Skin epidermis (tissue), 12 donors: ENCODE results near the gene SSR3.
"Not testable (repeated sequence)": the region's sequence is repeated elsewhere in the genome, so short reads cannot be mapped to it uniquely, and the experiment has no call there.

Experiments used
- H3K27ac ChIP-seq, 21 experiments: fragments of 200-600 bp; sonication (generic) in 11 of 21; one replicate each; pipeline ENCODE4 v1.5.0; 2020; ENCODE audit warnings: mild to moderate bottlenecking in 3 of 21, inconsistent platforms in 2 of 21, moderate library complexity in 2 of 21
- H3K4me3 ChIP-seq, 7 experiments: fragments of 200-600 bp; sonication (generic) in 2 of 7; one replicate each; pipeline ENCODE4 v1.5.0; 2020; ENCODE audit warnings: inconsistent platforms in 2 of 7, mild to moderate bottlenecking in 2 of 7, moderate library complexity in 1 of 7

Gene SSR3

DNA sequence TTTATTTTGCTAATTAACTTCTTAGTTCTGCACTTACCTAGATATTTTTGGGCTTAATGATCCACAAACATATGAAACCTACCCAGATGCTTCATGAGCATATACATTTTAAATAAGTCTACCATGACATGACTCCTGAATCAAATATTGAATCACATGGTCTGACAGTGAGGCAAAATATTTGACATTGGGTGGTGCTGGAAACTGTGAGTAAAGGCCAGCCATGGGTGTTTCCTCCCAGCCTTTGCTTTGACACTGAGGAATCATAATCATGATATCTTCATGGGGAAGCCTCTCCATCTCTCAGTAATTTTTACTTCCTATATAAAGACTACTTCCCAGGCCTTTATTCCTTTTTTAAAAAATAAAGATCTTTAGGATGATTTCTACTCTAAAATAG, 22.8 kb upstream of the SSR3 start:
- H3K27ac ChIP-seq: no peak overlapping the region
- H3K4me3 ChIP-seq: no peak overlapping the region

DNA sequence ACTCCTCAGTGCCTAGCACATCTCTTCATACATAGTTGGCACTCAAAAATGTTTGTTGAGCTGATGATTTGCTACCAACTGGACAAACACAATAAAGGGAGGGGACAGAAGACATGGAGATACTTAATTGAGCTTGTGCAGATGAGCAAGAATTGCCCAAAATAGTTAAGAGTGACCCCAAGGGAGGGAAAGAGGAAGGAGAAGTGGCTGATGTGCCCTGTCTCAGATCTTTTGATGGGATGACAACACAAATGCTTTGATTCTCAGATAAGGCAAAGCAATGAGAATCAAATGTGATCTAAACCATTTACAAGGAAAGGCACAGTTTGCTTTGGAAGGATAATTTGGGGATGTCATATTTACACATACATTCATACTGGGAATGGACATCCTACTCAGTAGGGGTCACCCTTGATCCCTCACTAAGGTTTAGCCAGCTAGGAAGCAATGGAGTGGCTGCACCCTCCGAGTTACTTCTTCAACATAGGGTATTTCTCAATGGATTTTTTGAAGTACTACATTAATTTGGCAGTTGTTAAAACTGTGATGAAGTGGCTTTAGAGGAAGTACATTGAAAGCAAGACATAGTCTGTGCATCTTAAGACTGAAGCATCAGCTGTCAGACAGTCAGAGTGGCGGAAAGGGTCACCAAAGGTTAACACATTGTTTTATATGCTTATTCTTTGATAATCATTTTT, 21.9 kb upstream of the SSR3 start:
- Histone ChIP-seq H3K4me3 (no peak overlapping the region), H3K27ac (no peak overlapping the region)

DNA sequence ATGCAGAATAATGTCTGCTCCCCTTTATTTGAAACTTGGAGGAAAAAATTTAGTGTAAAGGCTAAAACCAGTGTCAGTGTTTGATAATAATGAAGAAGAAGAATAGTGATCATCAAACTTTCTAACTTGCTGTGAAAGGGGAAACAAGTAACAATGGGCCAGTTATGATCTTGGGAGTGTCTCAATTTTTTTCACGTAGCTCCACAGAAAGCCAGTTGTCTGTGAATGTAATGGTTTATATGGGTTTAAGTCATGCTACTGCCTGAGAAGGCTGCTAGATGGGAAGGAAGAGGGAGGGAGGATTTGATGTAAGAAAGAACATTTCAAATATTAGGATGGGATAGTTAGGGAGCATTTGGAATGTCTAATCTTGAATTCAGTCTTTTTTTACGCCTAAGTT, 21.1 kb upstream of the SSR3 start:
- no peak overlapping the region for H3K27ac ChIP-seq

DNA sequence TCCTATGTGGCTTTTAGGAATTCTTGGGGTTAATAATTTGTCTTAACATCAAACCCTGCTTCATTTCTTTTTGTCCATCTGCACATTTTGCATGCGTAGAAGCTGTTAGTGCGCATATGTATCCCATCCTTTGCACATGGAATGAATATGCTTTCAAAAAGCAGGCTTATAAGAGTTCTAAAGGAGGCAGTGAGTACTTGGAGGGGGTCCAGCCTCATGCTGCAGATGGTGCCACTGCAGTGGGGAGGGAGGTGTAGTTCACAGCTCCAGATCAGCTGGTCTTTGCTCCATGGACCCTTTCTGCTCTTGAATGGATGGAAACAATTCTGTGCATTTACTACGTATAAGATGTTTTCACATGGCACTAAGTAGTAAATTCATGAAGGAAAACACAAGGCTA, 20.7 kb upstream of the SSR3 start:
- Histone ChIP-seq H3K4me3 (no peak overlapping the region), H3K27ac (no peak overlapping the region)

More for the DNA sequence above, 21.1 kb upstream of the SSR3 start:
- no peak overlapping the region for H3K4me3 ChIP-seq

DNA sequence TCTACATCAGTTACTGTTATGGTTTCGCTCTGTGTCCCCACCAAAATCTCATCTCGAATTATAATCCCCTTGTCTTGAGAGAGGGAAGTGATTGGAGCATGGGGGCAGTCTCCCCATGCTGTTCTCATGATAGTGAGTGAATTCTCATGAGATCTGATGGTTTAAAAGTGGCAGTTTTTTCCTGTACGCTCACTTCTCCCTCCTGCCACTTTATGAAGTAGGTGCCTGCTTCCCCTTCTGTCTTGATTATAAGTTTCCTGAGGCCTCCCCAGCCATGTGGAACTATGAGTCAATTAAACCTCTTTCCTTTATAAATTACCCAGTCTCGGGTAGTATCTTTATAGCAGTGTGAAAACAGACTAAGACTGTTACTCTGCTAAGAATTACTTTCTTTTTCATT, 15.0 kb upstream of the SSR3 start:
- H3K4me3 ChIP-seq, H3K27ac ChIP-seq: not testable (repeated sequence)

DNA sequence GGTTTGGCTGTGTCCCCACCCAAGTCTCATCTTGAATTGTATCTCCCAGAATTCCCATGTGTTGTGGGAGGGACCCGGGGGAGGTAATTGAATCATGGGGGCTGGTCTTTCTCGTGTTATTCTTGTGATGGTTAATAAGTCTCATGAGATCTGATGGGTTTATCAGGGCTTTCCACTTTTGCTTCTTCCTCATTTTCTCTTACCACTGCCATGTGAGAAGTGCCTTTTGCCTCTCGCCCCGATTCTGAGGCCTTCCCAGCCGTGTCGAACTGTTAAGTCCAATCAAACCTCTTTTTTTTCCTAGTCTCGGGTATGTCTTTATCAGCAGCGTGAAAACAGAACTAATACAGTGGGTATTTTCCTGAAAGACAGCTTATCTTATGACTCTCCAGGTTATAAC, 14.1 kb upstream of the SSR3 start:
- not testable (repeated sequence) for H3K4me3 ChIP-seq, H3K27ac ChIP-seq

DNA sequence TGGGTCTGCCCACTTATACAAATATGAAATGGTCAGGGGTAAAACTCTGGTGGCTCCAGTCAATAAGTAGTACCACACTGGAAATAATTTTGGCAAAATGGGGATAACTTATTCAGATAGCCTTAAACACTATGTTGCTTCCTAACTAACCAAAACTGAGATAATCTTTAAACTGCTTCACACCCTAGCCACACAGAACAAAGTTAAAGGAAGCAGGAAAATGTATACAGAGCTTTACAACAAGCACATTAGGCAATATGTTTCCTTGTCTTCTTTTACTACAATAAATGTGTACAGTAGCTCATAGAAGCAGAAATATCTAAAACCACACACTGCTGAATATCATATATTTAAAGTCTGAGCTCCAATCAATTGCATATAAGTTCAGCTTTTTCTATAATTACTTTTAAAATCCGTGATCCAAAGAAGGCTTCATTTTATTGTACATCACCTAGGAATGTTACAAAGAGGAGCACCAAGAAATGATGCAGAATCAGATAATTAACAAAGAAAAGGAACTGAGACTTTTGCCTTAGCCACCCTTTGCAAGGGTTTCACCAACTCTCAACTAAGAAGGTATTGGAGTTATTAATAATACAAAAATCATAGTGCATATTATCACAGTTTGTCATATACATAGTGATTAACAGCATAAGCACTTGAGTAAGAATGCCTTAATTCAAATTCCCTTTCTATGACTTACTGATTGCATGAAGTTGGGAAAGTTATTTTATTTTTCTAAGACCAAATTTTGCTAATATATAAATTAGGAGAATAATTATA, 9.2 kb upstream of the SSR3 start:
- H3K27ac ChIP-seq: no peak overlapping the region
- no peak overlapping the region for H3K4me3 ChIP-seq

DNA sequence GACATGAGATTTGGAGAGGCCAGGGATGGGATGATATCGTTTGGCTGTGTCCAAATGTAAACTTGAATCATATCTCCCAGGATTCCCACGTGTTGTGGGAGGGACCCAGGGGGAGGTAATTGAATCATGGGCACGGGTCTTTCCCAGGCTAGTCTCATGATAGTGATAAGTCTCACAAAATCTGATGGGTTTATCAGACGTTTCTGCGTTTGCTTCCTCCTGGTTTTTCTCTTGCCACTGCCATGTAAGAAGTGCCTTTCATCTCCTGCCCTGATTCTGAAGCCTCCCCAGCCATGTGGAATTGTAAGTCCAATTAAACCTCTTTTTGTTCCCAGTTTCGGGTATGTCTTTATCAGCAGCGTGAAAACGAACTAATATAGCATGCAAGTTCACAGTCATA, 7.6 kb upstream of the SSR3 start:
- not testable (repeated sequence) for H3K4me3 ChIP-seq, H3K27ac ChIP-seq

DNA sequence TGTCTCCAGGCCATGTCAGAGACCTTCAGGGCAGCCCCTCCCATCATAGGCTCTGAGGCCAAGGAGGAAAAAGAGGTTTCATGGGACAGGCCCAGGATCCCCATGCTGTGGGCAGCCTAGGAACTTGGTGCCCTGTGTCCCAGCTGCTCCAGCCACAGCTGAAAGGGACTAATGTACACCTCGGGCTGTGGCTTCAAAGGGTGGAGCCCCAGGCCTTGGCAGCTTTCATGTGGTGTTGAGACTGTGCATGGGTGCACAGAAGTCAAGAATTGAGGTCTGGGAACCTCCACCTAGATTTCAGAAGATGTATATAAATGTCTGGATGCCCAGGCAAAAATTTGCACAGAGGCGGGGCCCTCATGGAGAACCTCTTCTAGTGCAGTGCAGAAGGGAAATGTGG, 6.6 kb upstream of the SSR3 start:
- Histone ChIP-seq H3K27ac (no peak overlapping the region), H3K4me3 (no peak overlapping the region)

DNA sequence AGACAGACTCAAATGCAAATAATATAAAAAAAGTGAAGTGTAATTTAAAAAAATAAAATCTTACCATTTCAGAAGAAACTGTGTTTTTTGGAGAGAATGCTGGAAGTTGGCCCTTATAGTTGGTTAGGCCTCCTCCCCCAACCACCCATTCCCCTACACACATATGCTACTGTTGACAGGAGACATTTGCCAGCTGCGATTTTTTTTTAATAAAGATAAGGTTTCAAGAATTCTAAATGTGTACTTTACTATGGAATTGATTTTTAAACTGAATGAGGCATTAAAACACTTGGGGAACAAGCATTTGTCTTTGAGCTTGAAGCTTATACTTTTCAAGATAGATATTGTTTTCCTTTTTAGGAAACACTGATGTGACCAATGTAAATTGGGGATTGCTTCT, 4.4 kb upstream of the SSR3 start:
- no peak overlapping the region for H3K4me3 ChIP-seq
- no peak overlapping the region for H3K27ac ChIP-seq

DNA sequence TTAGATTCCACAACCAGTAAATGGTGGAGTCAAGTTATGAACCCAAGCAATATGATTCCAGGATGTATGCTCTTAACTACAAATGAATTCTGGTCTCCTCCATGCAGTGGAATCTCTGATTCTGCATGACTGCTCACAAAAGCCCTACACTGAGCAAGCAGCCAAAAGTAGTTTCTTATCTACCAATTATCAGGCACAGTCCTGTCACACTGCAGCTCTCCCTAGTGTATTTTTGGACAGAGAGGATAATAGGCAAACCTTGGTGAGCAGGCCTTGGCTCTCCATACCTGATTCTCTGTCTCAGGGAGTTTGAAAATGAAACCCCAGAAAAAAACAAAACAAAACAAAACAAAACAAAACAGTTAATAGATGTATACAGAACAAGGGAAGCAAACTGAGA, 3.5 kb upstream of the SSR3 start:
- Histone ChIP-seq H3K27ac (no peak overlapping the region), H3K4me3 (no peak overlapping the region)

DNA sequence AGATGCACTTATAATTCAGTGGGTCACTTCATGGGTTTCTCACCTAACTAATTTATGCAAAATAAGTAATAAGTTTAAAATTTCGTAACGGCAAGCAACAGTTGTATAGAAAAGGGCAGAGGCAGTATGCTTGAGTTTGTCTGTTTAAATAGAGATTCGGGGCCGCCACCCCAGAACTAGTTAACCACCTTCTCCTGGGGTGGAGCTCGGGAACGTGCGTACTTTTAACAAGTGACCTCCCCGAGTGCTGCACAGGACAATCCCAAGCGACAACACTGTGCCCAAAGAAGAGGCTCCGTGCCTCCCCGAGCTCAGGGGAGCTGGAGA, 439 bp downstream of the SSR3 start:
- peak overlapping the region; percentile 76 to 98 (median 81) for H3K4me3 ChIP-seq
- H3K27ac ChIP-seq: peak overlapping the region; percentile 58 to 96 (median 88)

DNA sequence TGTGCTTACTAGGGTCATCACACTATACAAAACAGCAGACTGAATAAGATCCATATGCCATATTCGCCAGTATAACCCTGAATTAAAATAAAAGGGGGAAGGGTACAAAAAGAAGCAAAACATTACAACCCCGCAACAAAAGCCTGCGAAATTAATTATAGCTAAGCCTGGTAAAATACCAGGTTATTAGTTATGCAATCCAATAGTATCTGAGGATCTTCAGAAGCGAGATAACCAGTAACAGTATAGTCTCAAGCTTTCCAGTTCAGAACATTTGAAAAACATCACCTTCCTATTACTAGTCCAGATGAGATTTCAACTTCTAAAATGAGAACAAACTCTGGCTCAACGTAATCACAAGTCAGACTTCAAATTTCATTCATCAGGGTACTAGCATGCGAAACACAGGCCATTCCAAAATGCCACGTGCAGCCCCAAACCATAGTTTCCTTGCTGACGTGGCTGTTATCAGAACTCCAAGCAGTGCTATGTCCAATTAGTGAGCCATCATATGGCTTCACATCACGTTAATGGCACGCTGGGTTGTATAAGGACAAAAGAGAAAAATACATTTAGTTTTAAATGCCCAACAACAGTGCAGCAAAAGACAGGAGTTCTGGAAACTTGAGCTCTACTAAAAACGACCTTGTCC, 1.1 kb downstream of the SSR3 start:
- Histone ChIP-seq H3K4me3 (peak overlapping the region; percentile 76 to 98 (median 81)), H3K27ac (peak overlapping the region in 18 of 21 experiments; percentile 72 to 96 (median 90))

DNA sequence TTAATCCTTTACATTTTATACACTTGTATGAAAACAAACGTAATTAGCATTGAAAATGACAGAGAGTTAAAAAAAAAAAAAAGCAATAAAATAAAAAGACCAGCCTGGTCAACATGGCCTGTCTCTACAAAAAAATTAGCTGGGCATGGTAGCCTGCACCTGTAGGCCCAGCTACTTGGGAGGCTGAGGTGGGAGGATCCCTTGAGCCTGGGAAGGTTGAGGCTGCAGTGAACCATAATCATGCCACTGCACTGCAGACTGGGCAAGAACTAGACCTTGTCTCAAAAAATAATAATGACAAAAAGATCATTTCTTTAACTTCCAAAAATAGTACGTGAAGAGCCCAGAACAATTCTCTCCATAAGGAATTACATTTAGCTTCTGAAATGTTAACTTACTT, 1.9 kb downstream of the SSR3 start:
- Histone ChIP-seq H3K4me3 (peak overlapping the region in 1 of 7 experiments; percentile 93), H3K27ac (peak overlapping the region in 1 of 21 experiments; percentile 20)

DNA sequence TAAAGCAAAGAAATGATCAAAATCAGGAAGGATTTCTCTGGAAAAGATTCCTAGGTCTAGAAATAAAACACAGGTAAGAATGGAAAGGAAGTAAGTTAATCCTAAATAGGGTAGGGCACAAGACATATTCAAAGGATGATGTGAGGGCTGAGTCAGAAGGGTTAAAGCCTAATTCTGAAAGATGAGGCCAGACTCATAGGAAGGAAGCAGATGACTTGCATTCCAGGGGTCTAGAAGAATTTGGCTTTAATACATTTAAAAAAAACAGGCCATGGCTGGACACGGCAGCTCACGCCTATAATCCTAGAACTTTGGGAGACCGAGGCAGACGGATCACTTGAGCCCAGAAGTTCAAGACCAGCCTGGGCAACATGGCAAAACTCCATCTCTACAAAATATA, 3.2 kb downstream of the SSR3 start:
- no peak overlapping the region for H3K4me3 ChIP-seq
- peak overlapping the region in 1 of 21 experiments; percentile 12 for H3K27ac ChIP-seq

DNA sequence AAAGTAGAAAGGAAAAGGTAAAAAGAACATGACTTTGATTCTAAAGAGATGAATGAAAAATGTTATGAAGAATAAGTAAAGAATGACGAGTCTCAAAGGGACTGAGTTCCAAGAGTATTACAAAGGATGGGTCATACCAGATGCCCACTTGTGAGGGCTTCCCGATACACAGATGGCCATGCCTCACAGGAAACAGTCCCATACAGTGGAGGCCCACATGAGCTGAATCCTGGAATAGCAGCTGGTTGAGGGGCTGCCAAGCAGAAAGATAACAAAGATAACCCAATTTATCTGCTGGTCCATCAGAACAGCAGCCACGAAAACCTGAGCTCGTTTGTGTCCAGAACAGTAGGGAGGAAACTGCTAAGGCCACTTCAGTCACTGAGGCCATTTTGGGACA, 3.7 kb downstream of the SSR3 start:
- no peak overlapping the region for H3K4me3 ChIP-seq
- peak overlapping the region in 1 of 21 experiments; percentile 12 for H3K27ac ChIP-seq

DNA sequence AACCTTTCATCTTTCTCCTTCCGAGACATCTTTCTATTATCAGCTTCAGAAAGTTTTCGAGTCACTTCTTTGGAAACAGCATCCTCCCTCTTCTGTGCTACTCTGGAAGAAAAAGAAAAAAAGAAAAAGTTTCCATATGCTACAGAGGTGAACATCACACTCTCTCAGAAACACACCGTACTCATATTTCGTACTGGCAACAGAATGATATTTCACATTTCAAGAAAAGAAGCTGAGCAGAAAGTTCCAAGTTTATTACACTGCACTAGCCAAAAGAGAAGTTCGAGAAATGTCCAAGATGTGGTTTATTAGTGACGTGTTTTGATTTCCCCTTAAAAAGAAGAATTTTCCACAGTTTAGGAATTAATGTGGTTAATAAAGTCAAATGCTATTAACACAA, 6.0 kb downstream of the SSR3 start:
- Histone ChIP-seq H3K27ac (peak overlapping the region in 2 of 21 experiments; percentile 31 to 50), H3K4me3 (no peak overlapping the region)

DNA sequence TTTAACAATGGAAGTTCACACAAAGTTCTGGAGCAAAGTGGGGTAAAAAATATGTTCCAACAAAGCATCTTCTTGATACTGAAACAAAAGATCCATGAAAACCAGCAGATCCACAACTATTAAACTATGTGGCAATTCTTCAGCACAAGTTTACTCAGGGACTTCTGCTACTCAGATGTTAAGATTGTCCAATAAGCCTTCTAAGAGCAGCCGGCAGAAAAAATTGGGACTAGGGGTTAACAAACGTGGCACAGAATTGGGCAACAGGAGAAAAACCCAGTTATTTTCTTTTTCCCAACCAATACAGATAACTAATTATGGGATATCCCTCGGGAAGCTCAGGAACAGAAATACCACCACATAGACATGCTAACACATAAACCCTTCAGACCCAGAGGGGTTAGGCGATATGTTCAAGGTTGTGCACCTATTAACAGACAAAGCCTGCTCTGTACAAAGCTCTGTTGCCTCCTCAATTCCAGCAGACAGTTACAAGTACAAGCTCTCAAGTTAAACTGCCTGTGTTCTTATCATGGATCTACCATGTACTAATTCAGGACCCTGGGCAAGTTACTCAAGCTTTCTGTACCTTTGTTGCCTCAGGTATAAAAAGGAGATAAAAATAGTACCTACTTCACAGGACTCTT, 6.8 kb downstream of the SSR3 start:
- no peak overlapping the region for H3K4me3 ChIP-seq
- peak overlapping the region in 4 of 21 experiments; percentile 1 to 50 (median 26) for H3K27ac ChIP-seq

DNA sequence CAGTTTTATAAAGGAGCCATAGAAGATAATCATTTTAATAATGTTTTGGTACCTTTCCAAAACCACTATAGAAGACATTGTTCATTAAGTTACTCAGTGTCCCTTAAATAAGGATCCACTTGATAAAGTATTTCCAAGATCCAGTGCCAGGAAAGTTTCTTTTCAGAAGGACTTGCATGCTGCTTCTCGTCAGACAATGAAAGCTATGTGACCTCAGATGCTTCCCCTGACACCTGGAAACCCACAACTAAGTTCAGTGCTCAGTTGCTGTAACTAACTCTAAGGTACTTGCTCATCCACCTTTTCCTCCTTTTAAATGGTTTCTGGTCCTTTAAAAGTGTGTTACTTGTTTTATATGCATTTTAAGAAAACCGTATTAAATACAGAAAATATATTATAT, 7.3 kb downstream of the SSR3 start:
- peak overlapping the region in 1 of 21 experiments; percentile 50 for H3K27ac ChIP-seq
- no peak overlapping the region for H3K4me3 ChIP-seq

DNA sequence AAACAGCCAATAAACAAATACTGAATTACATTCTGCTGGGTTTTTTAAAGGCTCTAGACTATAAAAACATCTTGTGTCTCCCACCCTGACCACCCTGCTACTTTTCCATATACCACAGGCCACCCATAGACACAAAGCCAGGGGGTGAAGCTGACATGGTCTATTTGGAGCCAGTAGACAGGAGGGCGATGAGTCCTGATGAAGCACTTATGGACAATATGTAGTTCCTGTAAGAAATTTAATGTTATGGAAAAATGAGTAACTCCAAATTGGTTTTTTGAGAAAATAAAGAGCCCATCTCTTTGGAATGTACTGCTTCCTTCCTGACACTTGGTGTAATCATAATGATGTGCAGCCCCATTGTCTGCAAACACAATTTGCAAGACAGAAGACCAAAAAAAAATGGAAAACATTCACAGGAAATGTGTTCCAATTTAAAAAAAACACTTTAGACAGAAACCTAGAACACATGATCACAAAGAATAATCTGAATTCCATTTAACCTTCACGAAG, 11.8 kb downstream of the SSR3 start:
- no peak overlapping the region for H3K4me3 ChIP-seq
- H3K27ac ChIP-seq: peak overlapping the region in 6 of 21 experiments; percentile 5 to 63 (median 32)
